BE2C (cell line): Measurements from ENCODE around the gene KCNK5.

ENCODE experiments used
- DNase-seq: peaks from one replicate; pipeline ENCODE4 v3.0.0-alpha.2; 2020
- H3K27me3 ChIP-seq: fragments of 250-450 bp; sonication (Bioruptor Pico); 2 replicates; pipeline ENCODE4 v1.5.1; 2020; ENCODE audit warnings: mild to moderate bottlenecking
- H3K36me3 ChIP-seq: fragments of 250-450 bp; sonication (Bioruptor Pico); 2 replicates; pipeline ENCODE4 v1.5.1; 2020; ENCODE audit warnings: mild to moderate bottlenecking
- H3K4me1 ChIP-seq: fragments of 250-450 bp; sonication (Bioruptor Pico); 2 replicates; pipeline ENCODE4 v1.5.1; 2020
- H3K4me3 ChIP-seq: 2 replicates; pipeline ENCODE4 v1.5.1; 2011; ENCODE audit warnings: low read depth, low read length
- H3K9me3 ChIP-seq: fragments of 250-450 bp; sonication (Bioruptor Pico); 2 replicates; pipeline ENCODE4 v1.5.1; 2020
- TF ChIP-seq, protein P1 (sequence below): IDR thresholded peaks from 2 replicates; pipeline ENCODE4 v1.5.1; 2012; ENCODE audit warnings: mild to moderate bottlenecking, low read depth, low read length

Gene KCNK5

DNA sequence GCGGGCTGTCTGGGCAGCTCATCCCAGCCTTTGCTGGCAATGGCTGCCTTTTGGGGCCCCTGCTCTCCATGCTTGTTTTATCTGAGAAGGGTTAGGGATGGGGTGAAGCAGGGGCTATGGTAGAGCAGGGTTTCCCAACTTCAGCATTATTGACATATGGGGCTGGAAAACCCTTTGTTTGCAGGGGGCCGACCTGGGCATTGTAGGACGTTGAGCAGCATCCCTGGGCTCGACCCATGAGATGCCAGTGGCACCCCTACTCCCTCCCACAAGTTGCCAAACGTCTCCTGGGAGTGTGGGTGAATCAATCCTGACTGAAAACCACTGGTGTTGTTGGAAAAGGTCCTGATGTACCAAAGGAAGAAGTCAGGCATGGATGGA is 56.9 kb downstream of the KCNK5 start:
- H3K36me3 ChIP-seq = no peaks in the 10 kb centered on the region
- no peaks in the 10 kb centered on the region for H3K4me1 ChIP-seq
- H3K9me3 ChIP-seq = no peaks in the 10 kb centered on the region
- H3K4me3 ChIP-seq = no peak overlapping the region
- DNase-seq = no peak
- TF ChIP-seq, protein P1, sequence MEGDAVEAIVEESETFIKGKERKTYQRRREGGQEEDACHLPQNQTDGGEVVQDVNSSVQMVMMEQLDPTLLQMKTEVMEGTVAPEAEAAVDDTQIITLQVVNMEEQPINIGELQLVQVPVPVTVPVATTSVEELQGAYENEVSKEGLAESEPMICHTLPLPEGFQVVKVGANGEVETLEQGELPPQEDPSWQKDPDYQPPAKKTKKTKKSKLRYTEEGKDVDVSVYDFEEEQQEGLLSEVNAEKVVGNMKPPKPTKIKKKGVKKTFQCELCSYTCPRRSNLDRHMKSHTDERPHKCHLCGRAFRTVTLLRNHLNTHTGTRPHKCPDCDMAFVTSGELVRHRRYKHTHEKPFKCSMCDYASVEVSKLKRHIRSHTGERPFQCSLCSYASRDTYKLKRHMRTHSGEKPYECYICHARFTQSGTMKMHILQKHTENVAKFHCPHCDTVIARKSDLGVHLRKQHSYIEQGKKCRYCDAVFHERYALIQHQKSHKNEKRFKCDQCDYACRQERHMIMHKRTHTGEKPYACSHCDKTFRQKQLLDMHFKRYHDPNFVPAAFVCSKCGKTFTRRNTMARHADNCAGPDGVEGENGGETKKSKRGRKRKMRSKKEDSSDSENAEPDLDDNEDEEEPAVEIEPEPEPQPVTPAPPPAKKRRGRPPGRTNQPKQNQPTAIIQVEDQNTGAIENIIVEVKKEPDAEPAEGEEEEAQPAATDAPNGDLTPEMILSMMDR = no peak
- 0 out of 2 replicates have a peak, but pooled peaks cover 4% of the 10 kb centered on the region for H3K27me3 ChIP-seq

DNA sequence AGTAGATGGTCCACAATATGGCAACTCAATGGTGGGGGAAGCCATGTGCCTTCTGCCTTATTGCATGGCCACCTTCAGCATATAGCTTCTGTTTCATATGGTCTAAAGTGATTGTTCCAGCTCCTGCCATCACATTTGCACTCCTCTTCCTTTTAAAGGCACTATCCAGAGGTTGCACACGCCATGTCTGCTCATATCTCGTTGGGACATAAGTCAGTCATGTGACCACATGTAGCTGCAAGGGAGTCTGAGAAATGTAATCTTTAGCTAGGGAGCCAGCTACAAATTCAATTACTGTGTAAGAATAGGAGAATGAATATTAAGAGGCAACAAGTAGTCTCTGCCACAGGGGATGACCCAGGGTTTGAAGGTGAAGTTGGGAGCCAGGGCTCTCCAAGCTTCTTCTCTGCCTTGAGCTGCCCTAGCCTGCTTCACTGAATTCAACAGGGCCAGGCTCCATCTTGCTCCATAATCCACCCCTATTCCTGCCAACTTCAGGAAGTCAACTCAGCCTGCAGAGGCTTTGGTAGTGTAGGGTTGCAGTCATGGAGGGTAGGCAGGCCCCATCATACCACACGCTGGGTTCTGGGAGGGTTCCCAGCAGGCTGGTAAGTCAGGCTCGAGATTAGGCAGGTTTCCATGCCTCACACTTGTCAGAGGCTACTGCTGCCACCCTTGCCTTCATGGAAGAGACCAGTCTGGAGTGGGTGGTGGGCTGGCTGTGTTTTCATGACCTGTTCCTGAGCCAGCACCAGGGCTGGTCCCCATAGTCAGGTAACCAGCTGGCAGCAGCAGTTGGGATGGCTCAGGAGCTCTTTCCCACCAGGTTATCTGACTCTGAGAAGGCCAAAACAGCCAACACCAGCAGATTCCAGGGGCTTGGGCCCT is 57.5 kb downstream of the KCNK5 start:
- Histone ChIP-seq H3K36me3 (no peaks in the 10 kb centered on the region), H3K4me3 (no peak overlapping the region), H3K9me3 (no peaks in the 10 kb centered on the region), H3K4me1 (no peaks in the 10 kb centered on the region), H3K27me3 (0 out of 2 replicates have a peak, but pooled peaks cover 4% of the 10 kb centered on the region)
- TF ChIP-seq, protein P1 = no peak
- no peak for DNase-seq

DNA sequence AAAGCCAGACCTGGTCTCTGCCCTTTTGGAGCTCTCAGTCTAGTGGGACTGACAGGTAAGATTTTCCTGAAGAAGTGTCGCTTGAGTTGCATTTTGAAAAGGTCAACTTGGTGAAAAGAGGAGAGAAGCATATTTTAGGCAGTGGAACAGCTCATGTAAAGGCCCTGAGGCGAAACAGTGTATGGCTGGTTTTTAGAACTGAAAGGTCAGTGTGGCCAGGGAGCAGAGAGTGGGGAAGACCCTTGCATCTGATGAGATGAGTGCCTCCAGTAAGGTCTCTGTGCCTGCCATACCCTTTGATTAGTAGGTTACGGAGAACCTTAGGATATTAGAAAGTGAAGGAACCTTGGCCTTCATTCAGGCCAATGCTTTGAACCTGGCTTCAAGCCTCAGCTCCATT is 58.4 kb downstream of the KCNK5 start:
- Histone ChIP-seq H3K9me3 (no peaks in the 10 kb centered on the region), H3K36me3 (no peaks in the 10 kb centered on the region), H3K27me3 (0 out of 2 replicates have a peak, but pooled peaks cover 4% of the 10 kb centered on the region), H3K4me3 (no peak overlapping the region), H3K4me1 (no peaks in the 10 kb centered on the region)
- TF ChIP-seq, protein P1 = no peak
- DNase-seq = no peak

DNA sequence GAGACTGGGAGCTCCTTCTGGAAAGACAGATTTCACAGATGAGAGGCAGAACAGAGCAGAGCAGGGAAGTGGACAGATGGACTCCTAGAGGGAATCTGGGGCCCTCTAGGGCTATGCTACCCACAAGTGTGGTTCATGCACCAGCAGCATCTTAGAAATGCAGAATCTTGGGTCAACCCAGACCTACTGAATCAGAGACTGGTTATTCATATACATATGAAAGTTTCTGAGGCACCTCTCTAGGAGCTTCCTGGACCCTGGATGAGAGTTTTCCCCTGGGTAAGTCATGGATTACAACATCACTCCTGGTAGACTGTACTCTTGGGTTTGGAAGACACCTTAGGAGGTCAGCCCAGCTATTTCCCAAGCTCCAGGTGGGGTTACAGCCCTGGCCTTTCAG is 58.9 kb downstream of the KCNK5 start:
- no peak overlapping the region for H3K4me3 ChIP-seq
- H3K4me1 ChIP-seq = no peaks in the 10 kb centered on the region
- no peaks in the 10 kb centered on the region for H3K9me3 ChIP-seq
- no peaks in the 10 kb centered on the region for H3K36me3 ChIP-seq
- TF ChIP-seq, protein P1 = no peak
- no peak for DNase-seq
- 0 out of 2 replicates have a peak, but pooled peaks cover 4% of the 10 kb centered on the region for H3K27me3 ChIP-seq

DNA sequence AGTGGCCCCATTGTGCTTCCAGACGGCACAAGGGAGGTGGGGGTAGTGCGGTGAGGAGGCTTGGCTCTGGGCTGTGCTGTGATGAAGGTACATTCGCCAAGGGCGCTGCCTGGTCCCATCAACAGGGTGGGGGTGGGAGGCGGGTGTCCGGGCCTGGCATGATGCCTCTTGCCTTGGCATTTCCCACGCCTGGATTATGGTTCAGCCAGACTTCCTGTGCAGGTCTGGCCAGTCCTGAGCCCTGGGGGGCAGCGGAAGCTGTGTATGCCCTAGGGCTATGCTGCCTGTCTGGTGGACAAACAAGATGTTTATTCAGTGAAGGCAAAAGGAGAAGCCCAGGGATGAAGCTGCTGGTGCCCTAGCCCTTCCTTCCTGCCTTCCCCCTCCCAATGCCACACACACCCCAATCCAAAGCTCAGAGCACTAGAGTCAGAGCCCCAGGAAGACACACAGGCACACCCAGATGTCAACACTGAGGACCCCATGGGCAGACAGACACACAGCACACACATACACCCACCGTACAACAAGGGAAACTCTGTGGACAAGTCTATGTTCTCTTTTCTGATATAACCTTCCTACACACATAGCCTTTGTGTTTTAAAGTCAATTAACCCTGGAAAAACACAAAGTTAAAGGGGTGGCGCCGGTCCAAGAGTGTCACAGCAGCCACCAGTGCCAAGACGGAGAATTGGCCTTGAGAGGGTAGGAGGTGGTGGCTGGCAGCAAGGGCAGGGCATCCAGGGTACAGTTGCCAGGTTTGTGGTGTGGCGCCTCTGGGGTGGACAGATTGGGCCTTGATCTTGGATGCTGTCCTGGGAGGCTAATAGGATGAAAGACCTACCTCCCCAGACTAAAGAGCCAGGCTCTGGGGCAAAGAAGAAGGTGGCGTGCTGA is 59.6 kb downstream of the KCNK5 start:
- Histone ChIP-seq H3K27me3 (peaks cover 4% of the 10 kb centered on the region; the same call in 1 of the 2 replicates), H3K36me3 (no peaks in the 10 kb centered on the region), H3K9me3 (no peaks in the 10 kb centered on the region), H3K4me1 (no peaks in the 10 kb centered on the region), H3K4me3 (no peak overlapping the region)
- TF ChIP-seq, protein P1 = no peak
- DNase-seq = no peak
